ENCODE results near the gene PTPRD. TPM values are rescaled to one million over a fixed set of nuclear protein-coding genes. Genes with fewer than 3 reads are reported as not detected.
"Not testable (repeated sequence)": the region's sequence is repeated elsewhere in the genome, so short reads cannot be mapped to it uniquely, and the experiment has no call there.

The PTPRD gene
- total RNA-seq, 2 experiments from 2014 or later: not detected

DNA sequence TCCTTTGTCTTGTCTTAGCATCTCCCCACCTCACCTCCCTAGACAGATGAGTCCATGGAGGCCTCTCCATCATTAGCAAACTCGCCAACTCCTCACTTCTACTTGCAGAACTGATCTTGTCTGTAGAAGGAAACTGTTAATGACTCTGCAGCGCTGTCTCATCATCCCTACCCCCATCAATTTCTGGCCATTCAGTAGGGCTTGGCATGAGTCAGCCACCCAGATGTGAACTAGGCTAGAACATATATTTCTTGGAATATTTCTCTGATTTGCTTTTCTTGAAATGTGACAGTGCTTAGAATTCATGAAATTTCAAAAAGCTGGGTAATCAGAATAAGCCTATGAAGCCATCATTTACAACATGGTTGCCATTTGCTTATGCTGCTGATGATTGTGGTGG is 1688.2 kb downstream of the PTPRD start:
- H3K36me3 Mint-ChIP-seq (ENCODE audit: low read depth): no peaks in the 10 kb centered on the region
- DNase-seq (no peak), ATAC-seq (no peak)
- intact Hi-C loops (cut with DNase I, micrococcal nuclease): no loop called here
- H3K4me1 Mint-ChIP-seq: no peaks in the 10 kb centered on the region
- H3K4me3 Mint-ChIP-seq: no peak overlapping the region
- CTCF ChIA-PET: no interaction called here
- peaks cover 3% of the 10 kb centered on the region for H3K9me3 Mint-ChIP-seq (ENCODE audit: low read depth)
- POLR2A ChIA-PET: no interaction called here
- no peaks in the 10 kb centered on the region for H3K27me3 Mint-ChIP-seq
- no peak overlapping the region for H3K27ac Mint-ChIP-seq

DNA sequence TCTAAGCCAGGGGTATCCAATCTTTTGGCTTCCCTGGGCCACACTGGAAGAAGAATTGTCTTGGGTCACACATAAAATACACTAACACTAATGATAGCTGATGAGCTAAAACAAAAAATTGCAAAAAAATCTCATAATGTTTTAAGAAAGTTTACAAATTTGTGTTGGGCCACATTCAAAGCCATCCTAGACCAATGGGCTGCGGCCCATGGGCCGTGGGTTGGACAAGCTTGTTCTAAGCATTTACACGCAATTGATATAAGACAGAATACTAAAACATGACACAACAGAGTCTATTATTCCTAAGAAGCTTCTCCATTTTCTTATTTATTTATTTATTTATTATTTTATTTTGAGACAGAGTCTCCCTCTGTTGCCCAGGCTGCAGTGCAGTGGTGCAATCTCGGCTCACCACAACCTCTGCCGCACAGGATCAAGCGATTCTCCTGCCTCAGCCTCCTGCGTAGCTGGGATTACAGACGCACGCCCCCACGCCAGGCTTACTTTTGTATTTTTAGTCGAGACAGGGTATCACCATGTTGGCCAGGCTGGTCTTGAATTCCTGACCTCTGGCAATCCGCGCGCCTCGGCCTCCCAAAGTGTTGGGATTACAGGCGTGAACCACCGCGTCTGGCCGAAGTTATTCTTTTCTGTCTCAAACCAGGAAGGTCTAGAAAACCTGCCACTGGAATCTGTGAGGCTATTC is 1692.2 kb downstream of the PTPRD start:
- H3K27me3 Mint-ChIP-seq; H3K4me1 Mint-ChIP-seq; ATAC-seq; DNase-seq; POLR2A ChIA-PET; H3K9me3 Mint-ChIP-seq (ENCODE audit: low read depth); intact Hi-C loops (cut with DNase I, micrococcal nuclease); H3K27ac Mint-ChIP-seq; H3K4me3 Mint-ChIP-seq; H3K36me3 Mint-ChIP-seq (ENCODE audit: low read depth): not testable (repeated sequence)
- CTCF ChIA-PET: interaction anchor here (0.6 kb wide), 1 partner anchor 1139 kb away, joined by 3 read pairs; no protein-coding TSS in a partner anchor

DNA sequence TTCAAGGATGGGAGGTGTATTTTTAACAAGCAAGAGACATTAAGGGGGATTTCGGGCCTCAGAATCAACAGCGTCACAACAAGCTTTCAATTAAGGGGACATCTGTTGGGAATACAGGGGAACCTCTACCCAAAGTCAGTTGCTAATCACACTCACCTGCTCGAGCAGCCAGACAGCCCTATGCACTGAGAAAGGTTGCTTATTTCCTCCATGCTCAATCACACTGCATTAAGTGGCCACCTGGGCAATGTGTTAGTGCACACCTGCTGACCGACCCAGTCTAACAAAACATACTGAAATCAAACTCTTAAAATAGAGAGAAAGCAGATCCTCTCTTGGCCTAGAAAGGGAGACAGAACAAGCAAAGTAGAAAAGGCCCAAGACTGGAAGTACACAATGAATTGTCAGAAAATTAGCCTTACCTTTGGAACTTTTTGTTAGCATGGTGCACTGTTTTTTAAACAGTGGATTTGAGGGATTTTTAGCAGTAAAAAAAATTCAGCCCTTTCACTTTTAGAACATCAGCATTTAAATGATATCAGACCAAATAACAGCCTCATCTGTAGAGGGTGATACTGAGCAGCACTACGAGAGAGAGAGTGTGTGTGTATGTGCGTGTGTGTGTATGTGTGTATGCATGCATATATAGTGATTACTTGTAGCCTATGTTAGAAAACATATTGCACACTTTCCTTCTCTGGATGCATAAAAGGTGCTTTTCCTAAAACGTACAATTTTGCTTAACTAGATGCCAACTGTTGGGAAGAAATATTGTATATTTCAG is 1694.7 kb downstream of the PTPRD start:
- Mint-ChIP-seq H3K4me3 (no peak overlapping the region), H3K4me1 (no peaks in the 10 kb centered on the region), H3K27me3 (no peaks in the 10 kb centered on the region), H3K27ac (no peak overlapping the region), H3K36me3 (ENCODE audit: low read depth) (no peaks in the 10 kb centered on the region), H3K9me3 (ENCODE audit: low read depth) (no peaks in the 10 kb centered on the region)
- ATAC-seq (no peak), DNase-seq (no peak)
- POLR2A ChIA-PET: no interaction called here
- CTCF ChIA-PET: no interaction called here
- intact Hi-C loops (cut with DNase I, micrococcal nuclease): no loop called here

DNA sequence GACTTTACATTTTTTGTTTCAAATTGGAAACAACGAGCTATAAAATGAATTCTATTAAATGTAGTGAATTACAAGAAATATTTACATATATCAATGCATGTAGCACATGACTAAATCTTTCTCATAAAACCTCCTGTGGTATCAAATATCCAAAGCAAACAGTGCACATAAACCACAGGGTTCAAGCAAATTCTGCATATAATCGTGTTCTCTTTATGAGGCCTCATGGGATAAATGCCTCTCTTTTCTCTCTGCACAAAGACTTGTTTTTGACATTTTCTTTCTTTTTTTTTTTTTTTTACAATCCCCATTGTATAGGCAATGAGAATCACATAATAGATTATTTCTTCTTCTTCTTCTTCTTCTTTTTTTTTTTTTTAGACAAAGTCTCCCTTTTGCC is 1696.0 kb downstream of the PTPRD start:
- no peak for ATAC-seq
- POLR2A ChIA-PET: no interaction called here
- H3K9me3 Mint-ChIP-seq (ENCODE audit: low read depth): no peaks in the 10 kb centered on the region
- H3K27ac Mint-ChIP-seq: no peak overlapping the region
- intact Hi-C loops (cut with DNase I, micrococcal nuclease): no loop called here
- DNase-seq: no peak
- no peaks in the 10 kb centered on the region for H3K27me3 Mint-ChIP-seq
- CTCF ChIA-PET: no interaction called here
- no peaks in the 10 kb centered on the region for H3K4me1 Mint-ChIP-seq
- no peak overlapping the region for H3K4me3 Mint-ChIP-seq
- H3K36me3 Mint-ChIP-seq (ENCODE audit: low read depth): no peaks in the 10 kb centered on the region

DNA sequence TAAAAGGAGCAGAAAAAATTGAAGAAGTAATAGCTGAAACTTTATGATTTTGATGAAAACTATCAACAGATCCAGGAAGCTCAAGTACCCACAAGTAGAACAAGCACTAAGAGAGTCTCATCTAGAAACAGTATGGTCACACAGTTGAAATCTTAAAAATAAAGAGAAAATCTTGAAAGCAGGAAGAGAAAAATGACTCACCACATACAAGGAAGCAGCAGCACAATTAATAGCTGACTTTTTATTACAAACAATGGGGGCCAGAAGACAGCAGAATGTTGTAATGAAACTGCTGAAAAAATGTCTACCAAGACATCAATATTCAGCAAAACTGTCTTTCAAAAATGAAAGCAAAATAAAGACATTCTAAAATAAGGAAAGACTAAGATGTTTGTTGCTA is 1704.9 kb downstream of the PTPRD start:
- DNase-seq: no peak
- POLR2A ChIA-PET: interaction anchor here (0.6 kb wide), 1 partner anchor 145 kb away, joined by 3 read pairs; no protein-coding TSS in a partner anchor
- Mint-ChIP-seq H3K36me3 (ENCODE audit: low read depth) (no peaks in the 10 kb centered on the region), H3K9me3 (ENCODE audit: low read depth) (peaks cover 7% of the 10 kb centered on the region), H3K27ac (no peak overlapping the region), H3K4me3 (no peak overlapping the region), H3K4me1 (no peaks in the 10 kb centered on the region), H3K27me3 (peaks cover 2% of the 10 kb centered on the region)
- intact Hi-C loops (cut with DNase I, micrococcal nuclease): no loop called here
- no peak for ATAC-seq
- CTCF ChIA-PET: no interaction called here

DNA sequence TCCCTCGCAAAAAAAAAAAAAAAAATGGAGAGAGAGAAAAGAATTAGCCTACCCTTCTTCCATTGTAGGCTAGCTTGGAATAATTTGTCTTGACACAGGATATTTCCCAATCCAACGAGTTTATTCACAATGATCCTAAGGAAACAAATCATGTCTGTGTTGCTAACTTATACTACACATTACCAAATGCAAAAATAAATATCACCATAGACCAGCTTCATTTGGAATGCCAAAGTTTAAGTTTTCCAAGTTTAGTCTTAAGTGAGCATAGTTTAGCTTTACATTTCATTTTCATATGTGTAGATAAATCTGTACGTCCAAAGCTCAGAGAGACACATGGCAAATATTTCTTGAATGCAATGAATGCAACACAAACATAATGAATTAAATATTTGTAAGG is 1707.1 kb downstream of the PTPRD start:
- no peak overlapping the region for H3K4me3 Mint-ChIP-seq
- ATAC-seq: no peak
- H3K4me1 Mint-ChIP-seq: no peaks in the 10 kb centered on the region
- no peak overlapping the region for H3K27ac Mint-ChIP-seq
- H3K36me3 Mint-ChIP-seq (ENCODE audit: low read depth): no peaks in the 10 kb centered on the region
- DNase-seq: no peak
- peaks cover 7% of the 10 kb centered on the region for H3K9me3 Mint-ChIP-seq (ENCODE audit: low read depth)
- ChIA-PET POLR2A (no interaction called here), CTCF (interaction anchor here (1.1 kb wide), 1 partner anchor 9 kb away, joined by 3 read pairs; no protein-coding TSS in a partner anchor)
- peaks cover 2% of the 10 kb centered on the region for H3K27me3 Mint-ChIP-seq
- intact Hi-C loops (cut with DNase I, micrococcal nuclease): no loop called here

DNA sequence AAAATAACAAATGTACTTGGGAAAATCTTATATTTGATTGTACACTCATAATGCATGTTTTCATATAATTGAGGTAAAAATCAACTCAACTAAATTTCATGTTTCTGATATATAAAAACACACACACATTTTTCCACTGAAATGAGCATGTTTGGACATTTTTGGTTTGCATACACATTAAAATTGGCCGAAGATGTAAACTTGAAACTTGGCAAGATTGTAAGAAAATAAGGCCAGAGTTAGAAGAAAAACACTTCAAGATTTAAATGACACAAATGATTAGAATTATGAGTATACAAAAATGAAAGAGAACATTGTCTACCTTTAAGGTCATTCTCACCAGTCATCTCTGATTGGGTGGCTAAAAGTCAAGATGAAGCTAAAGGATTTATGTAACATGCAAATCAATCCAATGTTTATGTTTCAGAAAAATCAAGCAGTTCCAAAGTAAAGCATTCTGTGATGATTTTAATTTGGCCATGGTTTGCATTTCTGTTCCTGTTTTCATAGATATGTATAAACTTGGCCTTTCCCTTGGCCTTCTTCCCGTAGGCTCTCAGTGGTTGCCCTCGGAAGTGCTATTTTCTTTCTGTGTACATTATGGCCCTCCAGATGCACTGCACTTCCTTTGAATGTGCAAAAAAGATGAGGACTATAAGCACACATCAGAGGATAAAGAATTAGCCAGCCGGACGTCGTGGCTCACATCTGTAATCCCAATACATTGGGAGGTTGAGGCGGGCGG is 1707.9 kb downstream of the PTPRD start:
- peaks cover 2% of the 10 kb centered on the region for H3K27me3 Mint-ChIP-seq
- no peak for ATAC-seq
- ChIA-PET POLR2A (no interaction called here), CTCF (no interaction called here)
- H3K4me1 Mint-ChIP-seq: no peaks in the 10 kb centered on the region
- DNase-seq: no peak
- H3K27ac Mint-ChIP-seq: no peak overlapping the region
- intact Hi-C loops (cut with DNase I, micrococcal nuclease): no loop called here
- no peaks in the 10 kb centered on the region for H3K36me3 Mint-ChIP-seq (ENCODE audit: low read depth)
- no peak overlapping the region for H3K4me3 Mint-ChIP-seq
- H3K9me3 Mint-ChIP-seq (ENCODE audit: low read depth): peaks cover 7% of the 10 kb centered on the region

DNA sequence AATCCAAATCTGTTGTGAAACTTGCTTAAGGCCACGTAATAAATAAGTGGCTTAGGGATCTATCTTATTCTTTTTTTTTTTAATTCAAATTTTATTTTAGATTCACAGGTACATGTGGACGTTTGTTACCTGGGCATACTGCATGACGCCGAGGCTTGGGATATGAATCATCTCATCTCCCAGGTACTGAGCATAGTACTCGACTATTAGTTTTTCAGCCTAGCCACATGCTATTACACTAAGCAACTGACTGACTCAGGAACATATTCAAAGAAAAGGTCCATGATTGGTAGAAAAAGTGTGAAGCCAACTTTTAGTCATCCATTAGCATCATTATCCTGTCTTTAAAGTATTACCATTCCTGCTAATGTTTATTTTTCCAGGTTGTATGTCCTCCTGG is 1709.7 kb downstream of the PTPRD start:
- H3K27me3 Mint-ChIP-seq: no peaks in the 10 kb centered on the region
- intact Hi-C loops (cut with DNase I, micrococcal nuclease): no loop called here
- ChIA-PET POLR2A (no interaction called here), CTCF (no interaction called here)
- H3K4me3 Mint-ChIP-seq: no peak overlapping the region
- no peaks in the 10 kb centered on the region for H3K36me3 Mint-ChIP-seq (ENCODE audit: low read depth)
- ATAC-seq (no peak), DNase-seq (no peak)
- H3K27ac Mint-ChIP-seq: no peak overlapping the region
- H3K4me1 Mint-ChIP-seq: no peaks in the 10 kb centered on the region
- peaks cover 5% of the 10 kb centered on the region for H3K9me3 Mint-ChIP-seq (ENCODE audit: low read depth)

DNA sequence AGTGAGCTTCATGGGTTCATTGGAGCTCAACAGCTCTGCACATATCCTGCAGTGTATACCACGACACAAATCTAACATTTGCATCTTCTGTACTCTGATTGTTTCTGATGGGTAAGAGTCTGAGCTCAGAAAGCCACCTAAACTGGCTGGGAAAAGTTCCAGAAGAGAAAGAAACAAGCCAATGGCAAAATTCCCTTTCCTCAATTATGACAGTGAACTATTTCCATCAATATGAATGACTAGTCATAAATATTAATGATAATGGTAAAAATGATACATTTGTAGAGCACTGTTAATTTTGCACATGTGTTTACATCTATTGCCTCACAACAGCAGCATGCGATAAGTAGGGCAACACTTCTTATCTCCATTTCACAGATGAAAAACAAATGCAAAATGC is 1711.7 kb downstream of the PTPRD start:
- Mint-ChIP-seq H3K4me3 (no peak overlapping the region), H3K27ac (no peak overlapping the region), H3K4me1 (no peaks in the 10 kb centered on the region), H3K27me3 (no peaks in the 10 kb centered on the region), H3K36me3 (ENCODE audit: low read depth) (no peaks in the 10 kb centered on the region), H3K9me3 (ENCODE audit: low read depth) (no peaks in the 10 kb centered on the region)
- DNase-seq (no peak), ATAC-seq (no peak)
- POLR2A ChIA-PET: no interaction called here
- CTCF ChIA-PET: no interaction called here
- intact Hi-C loops (cut with DNase I, micrococcal nuclease): no loop called here

DNA sequence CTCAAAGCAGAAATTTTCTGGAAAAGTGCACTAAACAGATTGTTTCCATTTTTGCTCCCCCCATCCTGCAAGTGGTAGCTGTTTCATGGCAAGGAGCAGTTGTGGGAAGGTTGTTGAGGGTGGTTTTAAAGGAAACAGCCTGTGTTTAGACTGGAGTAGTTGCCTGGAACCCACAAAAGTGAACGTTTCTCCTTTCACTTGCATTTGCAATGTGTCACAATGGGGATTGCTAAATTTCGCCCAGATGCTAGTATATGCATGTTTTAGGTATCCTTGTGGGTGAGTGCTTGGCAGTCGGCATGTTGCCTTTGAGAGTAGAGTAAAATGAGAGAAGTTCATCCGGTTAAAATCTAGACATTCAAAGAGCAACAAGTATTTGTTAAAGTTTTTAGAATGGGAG is 1713.3 kb downstream of the PTPRD start:
- Mint-ChIP-seq H3K9me3 (ENCODE audit: low read depth) (no peaks in the 10 kb centered on the region), H3K4me3 (no peak overlapping the region), H3K36me3 (ENCODE audit: low read depth) (no peaks in the 10 kb centered on the region), H3K27me3 (peaks cover 2% of the 10 kb centered on the region), H3K27ac (no peak overlapping the region), H3K4me1 (no peaks in the 10 kb centered on the region)
- no peak for ATAC-seq
- intact Hi-C loops (cut with DNase I, micrococcal nuclease): loop anchor here in 1 of 2 experiments (5.0 to 10.0 kb wide), 2 partner anchors 487 to 1055 kb away; no protein-coding TSS in a partner anchor
- no peak for DNase-seq
- ChIA-PET POLR2A (no interaction called here), CTCF (no interaction called here)

DNA sequence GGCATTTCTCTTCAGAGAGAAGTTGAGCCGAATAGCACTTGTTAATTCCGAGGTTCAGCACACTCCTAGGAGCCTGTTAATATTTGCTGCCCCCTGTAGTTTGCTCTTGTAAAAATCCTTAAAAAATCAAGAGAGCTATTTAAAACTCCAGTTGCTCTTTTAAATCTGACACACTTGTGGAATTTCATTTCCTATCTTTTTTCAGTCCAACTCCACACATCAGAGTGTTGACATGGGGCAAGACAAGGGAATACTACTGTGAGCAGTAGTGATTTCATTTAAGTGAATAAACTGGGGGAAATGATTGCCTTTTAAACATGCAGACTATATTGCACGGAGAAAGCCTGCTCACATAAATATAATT is 1717.0 kb downstream of the PTPRD start:
- Mint-ChIP-seq H3K9me3 (ENCODE audit: low read depth) (no peaks in the 10 kb centered on the region), H3K4me3 (no peak overlapping the region), H3K4me1 (no peaks in the 10 kb centered on the region), H3K27ac (no peak overlapping the region), H3K36me3 (ENCODE audit: low read depth) (no peaks in the 10 kb centered on the region), H3K27me3 (peaks cover 2% of the 10 kb centered on the region)
- POLR2A ChIA-PET: no interaction called here
- CTCF ChIA-PET: interaction anchor here (1.2 to 1.3 kb wide), 5 partner anchors 10 to 1325 kb away, joined by 3 to 4 read pairs (median 3); no protein-coding TSS in a partner anchor
- no peak for ATAC-seq
- intact Hi-C loops (cut with DNase I, micrococcal nuclease): loop anchor here in 1 of 2 experiments (2.0 to 10.0 kb wide), 3 partner anchors 484 to 1325 kb away; no protein-coding TSS in a partner anchor
- no peak for DNase-seq

Data from activated CD4-positive, alpha-beta T cell treated with anti-CD3 and anti-CD28 coated beads for 36 hours (primary cell).